ENCODE results near the gene ALK.
"Not testable (repeated sequence)": the region's sequence is repeated elsewhere in the genome, so short reads cannot be mapped to it uniquely, and the experiment has no call there.

ALK gene

DNA sequence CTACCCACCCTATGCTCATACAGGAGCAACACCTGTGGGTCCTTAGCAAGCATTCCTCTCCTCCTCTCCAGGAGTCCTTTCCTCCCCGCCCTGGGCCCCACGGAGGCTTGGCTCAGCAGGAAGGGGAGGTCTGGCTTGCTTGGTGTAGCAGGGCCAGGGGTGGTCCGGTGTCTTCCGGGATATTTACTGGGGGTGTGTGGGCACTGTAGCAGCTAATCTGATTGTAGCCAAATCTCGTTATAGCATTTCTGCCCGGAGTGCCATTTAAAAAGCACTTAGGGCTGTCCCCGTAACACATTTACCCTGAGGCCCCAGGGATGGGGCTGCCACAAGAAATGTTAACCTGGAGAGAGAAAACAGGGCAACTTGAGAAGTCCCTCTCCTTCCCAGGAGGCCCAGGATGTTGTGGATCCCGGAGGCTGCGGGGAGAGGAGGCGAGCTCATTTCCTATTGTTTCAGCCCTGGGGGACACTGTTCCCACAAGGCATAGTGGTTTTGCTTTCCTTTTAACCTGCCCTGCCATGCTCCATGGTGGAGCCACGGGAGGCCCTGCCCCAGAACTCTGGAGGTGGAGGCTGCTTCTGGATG is 671.6 kb downstream of the ALK start:
- TF ChIP-seq, protein P1, sequence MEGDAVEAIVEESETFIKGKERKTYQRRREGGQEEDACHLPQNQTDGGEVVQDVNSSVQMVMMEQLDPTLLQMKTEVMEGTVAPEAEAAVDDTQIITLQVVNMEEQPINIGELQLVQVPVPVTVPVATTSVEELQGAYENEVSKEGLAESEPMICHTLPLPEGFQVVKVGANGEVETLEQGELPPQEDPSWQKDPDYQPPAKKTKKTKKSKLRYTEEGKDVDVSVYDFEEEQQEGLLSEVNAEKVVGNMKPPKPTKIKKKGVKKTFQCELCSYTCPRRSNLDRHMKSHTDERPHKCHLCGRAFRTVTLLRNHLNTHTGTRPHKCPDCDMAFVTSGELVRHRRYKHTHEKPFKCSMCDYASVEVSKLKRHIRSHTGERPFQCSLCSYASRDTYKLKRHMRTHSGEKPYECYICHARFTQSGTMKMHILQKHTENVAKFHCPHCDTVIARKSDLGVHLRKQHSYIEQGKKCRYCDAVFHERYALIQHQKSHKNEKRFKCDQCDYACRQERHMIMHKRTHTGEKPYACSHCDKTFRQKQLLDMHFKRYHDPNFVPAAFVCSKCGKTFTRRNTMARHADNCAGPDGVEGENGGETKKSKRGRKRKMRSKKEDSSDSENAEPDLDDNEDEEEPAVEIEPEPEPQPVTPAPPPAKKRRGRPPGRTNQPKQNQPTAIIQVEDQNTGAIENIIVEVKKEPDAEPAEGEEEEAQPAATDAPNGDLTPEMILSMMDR (IDR thresholded peaks at IDR 0.05; ENCODE audit: extremely low read depth, missing control alignments): no peak
- no peak for DNase-seq (ENCODE audit: low spot score)

GRCh38 chr2:29247336-29247914 is 674.0 kb downstream of the ALK start:
- DNase-seq (ENCODE audit: low spot score): no peak

GRCh38 chr2:29246383-29247300 is 674.7 kb downstream of the ALK start:
- no peak for DNase-seq (ENCODE audit: low spot score)
- TF ChIP-seq, protein P1 (IDR thresholded peaks at IDR 0.05; ENCODE audit: extremely low read depth, missing control alignments): no peak

More at GRCh38 chr2:29247336-29247914, 674.0 kb downstream of the ALK start:
- TF ChIP-seq, protein P1 (IDR thresholded peaks at IDR 0.05; ENCODE audit: extremely low read depth, missing control alignments): no peak

- TF ChIP-seq, protein P1 (IDR thresholded peaks at IDR 0.05; ENCODE audit: extremely low read depth, missing control alignments): no peak
- DNase-seq (ENCODE audit: low spot score): no peak
These were observed 675.5 kb downstream of the ALK start for GRCh38 chr2:29245742-29246382.

- not testable (repeated sequence) for DNase-seq (ENCODE audit: low spot score)
These were observed 676.2 kb downstream of the ALK start for GRCh38 chr2:29245035-29245741.

- TF ChIP-seq, protein P1 (IDR thresholded peaks at IDR 0.05; ENCODE audit: extremely low read depth, missing control alignments): no peak
- DNase-seq (ENCODE audit: low spot score): no peak
These were observed 678.6 kb downstream of the ALK start for GRCh38 chr2:29242621-29243375.

Data from GM20000 (cell line).